Measurements from ENCODE around the gene MIEF1. TPM values are rescaled to one million over a fixed set of nuclear protein-coding genes. Genes with fewer than 3 reads are reported as not detected.

The MIEF1 gene
- total RNA-seq, 4 donors from 2014 or later: 16.5 to 51.0 (median 41.3) TPM

GRCh38 chr22:39493759-39494158 lies 8.3 kb upstream of the MIEF1 start:
- peaks cover 0 to 5% (median 0%) of the 10 kb centered on the region in 3 donors for H3K36me3 ChIP-seq
- no peaks in the 10 kb centered on the region for H3K27me3 ChIP-seq
- H3K27ac ChIP-seq: no peak overlapping the region
- peaks cover 0 to 12% (median 3%) of the 10 kb centered on the region in 4 donors for H3K4me1 ChIP-seq
- TF ChIP-seq CTCF (IDR thresholded peaks at IDR 0.05): no peak
- no peak for TF ChIP-seq POLR2A (IDR thresholded peaks at IDR 0.05)
- H3K9me3 ChIP-seq: no peaks in the 10 kb centered on the region
- no peak overlapping the region for H3K4me3 ChIP-seq
- no peak for DNase-seq

- Histone ChIP-seq H3K4me1 (peaks cover 0 to 4% (median 3%) of the 10 kb centered on the region in 4 donors), H3K36me3 (no peaks in the 10 kb centered on the region), H3K4me3 (no peak overlapping the region), H3K27ac (no peak overlapping the region), H3K27me3 (no peaks in the 10 kb centered on the region), H3K9me3 (no peaks in the 10 kb centered on the region)
- DNase-seq: no peak
- TF ChIP-seq CTCF (IDR thresholded peaks at IDR 0.05) (no peak), POLR2A (IDR thresholded peaks at IDR 0.05) (no peak)
These were observed 7.5 kb upstream of the MIEF1 start for GRCh38 chr22:39494471-39495120.

GRCh38 chr22:39496131-39496838 lies 5.8 kb upstream of the MIEF1 start:
- DNase-seq: peak; percentile 75 to 89 (median 84)
- H3K4me1 ChIP-seq: peaks cover 0 to 3% (median 1%) of the 10 kb centered on the region in 4 donors
- peak overlapping the region in 2 of 4 donors; percentile 19 to 37 for H3K27ac ChIP-seq
- H3K9me3 ChIP-seq: no peaks in the 10 kb centered on the region
- no peaks in the 10 kb centered on the region for H3K36me3 ChIP-seq
- no peaks in the 10 kb centered on the region for H3K27me3 ChIP-seq
- TF ChIP-seq CTCF (IDR thresholded peaks at IDR 0.05) (peak; percentile 62 to 80 (median 76)), POLR2A (IDR thresholded peaks at IDR 0.05) (no peak)
- H3K4me3 ChIP-seq: no peak overlapping the region

- Histone ChIP-seq H3K9me3 (no peaks in the 10 kb centered on the region), H3K27me3 (no peaks in the 10 kb centered on the region), H3K4me1 (peaks cover 0 to 8% (median 1%) of the 10 kb centered on the region in 4 donors), H3K27ac (no peak overlapping the region), H3K36me3 (no peaks in the 10 kb centered on the region), H3K4me3 (no peak overlapping the region)
- TF ChIP-seq POLR2A (IDR thresholded peaks at IDR 0.05) (no peak), CTCF (IDR thresholded peaks at IDR 0.05) (no peak)
- DNase-seq: no peak
These were observed 4.7 kb upstream of the MIEF1 start for GRCh38 chr22:39497429-39497828.

GRCh38 chr22:39498368-39498767 lies 3.7 kb upstream of the MIEF1 start:
- H3K27me3 ChIP-seq: no peaks in the 10 kb centered on the region
- TF ChIP-seq CTCF (IDR thresholded peaks at IDR 0.05): no peak
- TF ChIP-seq POLR2A (IDR thresholded peaks at IDR 0.05): no peak
- H3K9me3 ChIP-seq: no peaks in the 10 kb centered on the region
- H3K4me1 ChIP-seq: peaks cover under 1 to 12% (median 4%) of the 10 kb centered on the region in 4 donors
- no peaks in the 10 kb centered on the region for H3K36me3 ChIP-seq
- no peak overlapping the region for H3K27ac ChIP-seq
- H3K4me3 ChIP-seq: no peak overlapping the region
- no peak for DNase-seq
